NCI-H1436 (cell line): Measurements from ENCODE around the gene TAF3.

Experiments
- DNase-seq: peaks from one replicate; lab custom pipeline; 2025; lab: John Stamatoyannopoulos, UW

The TAF3 gene

GRCh38 chr10:8035006-8035640 is 216.8 kb downstream of the TAF3 start:
- no peak for DNase-seq

GRCh38 chr10:8035641-8036470 is 217.6 kb downstream of the TAF3 start:
- DNase-seq = no peak

- DNase-seq = no peak
Measured at GRCh38 chr10:8036506-8037198, 218.3 kb downstream of the TAF3 start.

GRCh38 chr10:8037199-8037801 is 219.0 kb downstream of the TAF3 start:
- DNase-seq = no peak

GRCh38 chr10:8037941-8038894 is 219.9 kb downstream of the TAF3 start:
- DNase-seq = no peak

GRCh38 chr10:8039321-8039881 is 221.1 kb downstream of the TAF3 start:
- DNase-seq = no peak

GRCh38 chr10:8040651-8041050 is 222.3 kb downstream of the TAF3 start:
- DNase-seq = no peak

GRCh38 chr10:8041284-8041991 is 223.1 kb downstream of the TAF3 start:
- DNase-seq = no peak

- DNase-seq = no peak
Measured at GRCh38 chr10:8041992-8042720, 223.9 kb downstream of the TAF3 start.

GRCh38 chr10:8042721-8043568 is 224.6 kb downstream of the TAF3 start:
- DNase-seq = no peak

- no peak for DNase-seq
Measured at GRCh38 chr10:8043569-8044306, 225.4 kb downstream of the TAF3 start.

GRCh38 chr10:8044331-8044907 is 226.1 kb downstream of the TAF3 start:
- DNase-seq = no peak

- no peak for DNase-seq
Measured at GRCh38 chr10:8044908-8045725, 226.8 kb downstream of the TAF3 start.

- no peak for DNase-seq
Measured at GRCh38 chr10:8045726-8046494, 227.6 kb downstream of the TAF3 start.

GRCh38 chr10:8047452-8048280 is 229.4 kb downstream of the TAF3 start:
- no peak for DNase-seq
